Activated CD4-positive, CD25-positive, alpha-beta regulatory T cell treated with anti-CD3 and anti-CD28 coated beads, Interleukin-2, amount 50 U/mL, for 72 hours (primary cell): ENCODE results near the gene KCNK3.

ENCODE experiments used
- DNase-seq: peaks from one replicate; pipeline ENCODE4 v3.0.0; 2021

Gene KCNK3

DNA sequence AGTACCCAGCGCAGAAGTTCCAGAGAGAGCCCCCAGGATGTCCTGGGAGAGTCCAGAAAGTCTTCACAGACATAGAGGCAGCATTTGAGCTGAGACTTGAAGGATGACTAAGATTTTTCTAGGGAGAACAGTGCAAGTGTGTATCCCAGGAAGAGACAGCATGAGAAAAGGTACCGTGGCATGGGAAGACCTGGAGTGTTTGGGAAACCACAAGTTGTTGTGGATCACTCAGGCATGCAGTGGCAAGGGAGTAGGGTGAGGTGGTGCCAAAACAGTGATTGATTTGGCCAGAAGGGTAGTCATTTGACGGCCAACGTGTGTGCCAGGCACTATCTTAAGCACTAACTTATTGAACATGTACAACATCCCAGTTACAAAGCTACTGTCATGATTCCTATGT, 24.5 kb upstream of the KCNK3 start:
- no peak for DNase-seq

DNA sequence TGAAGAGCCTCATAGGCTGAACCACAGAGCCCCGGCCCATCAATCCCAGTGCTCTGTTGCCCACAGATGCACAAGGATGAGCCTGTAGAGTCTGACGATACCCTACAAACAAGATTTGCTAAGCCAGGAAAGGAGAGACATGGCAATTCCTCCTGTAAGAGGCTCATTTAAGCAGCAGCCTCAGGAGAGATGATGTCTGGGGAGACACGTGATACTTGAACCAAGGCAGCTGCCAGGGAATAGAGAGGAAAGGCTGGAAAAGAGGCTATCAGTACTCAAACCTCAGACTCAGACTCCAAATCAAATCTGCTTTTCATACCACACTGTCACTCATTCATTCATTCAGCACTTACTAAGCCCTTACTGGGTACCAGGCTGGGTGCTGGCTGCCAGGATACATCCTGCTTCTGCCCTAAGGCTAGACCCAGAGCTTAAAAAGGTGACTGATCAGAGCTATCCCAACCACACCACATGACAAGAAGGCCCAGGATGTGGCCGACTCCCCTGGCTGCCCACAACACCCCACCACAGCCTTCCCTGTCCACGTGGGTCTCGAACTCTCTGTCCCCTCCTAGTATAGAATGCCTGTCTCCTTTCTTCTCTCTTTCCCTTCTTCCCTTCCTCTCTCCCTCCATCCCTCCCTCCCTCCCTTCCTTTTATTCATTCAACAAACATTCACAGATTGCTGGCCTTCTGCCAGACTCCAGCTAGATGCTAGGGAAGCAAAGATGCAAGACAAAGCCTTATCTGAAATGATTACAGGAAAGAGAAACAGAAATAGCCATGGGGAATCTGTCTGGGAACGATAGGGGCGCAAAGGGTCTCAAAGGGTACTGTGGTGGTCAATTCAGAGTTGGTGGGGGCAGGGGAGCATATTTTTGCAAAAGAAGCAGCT, 23.4 kb upstream of the KCNK3 start:
- DNase-seq = no peak

DNA sequence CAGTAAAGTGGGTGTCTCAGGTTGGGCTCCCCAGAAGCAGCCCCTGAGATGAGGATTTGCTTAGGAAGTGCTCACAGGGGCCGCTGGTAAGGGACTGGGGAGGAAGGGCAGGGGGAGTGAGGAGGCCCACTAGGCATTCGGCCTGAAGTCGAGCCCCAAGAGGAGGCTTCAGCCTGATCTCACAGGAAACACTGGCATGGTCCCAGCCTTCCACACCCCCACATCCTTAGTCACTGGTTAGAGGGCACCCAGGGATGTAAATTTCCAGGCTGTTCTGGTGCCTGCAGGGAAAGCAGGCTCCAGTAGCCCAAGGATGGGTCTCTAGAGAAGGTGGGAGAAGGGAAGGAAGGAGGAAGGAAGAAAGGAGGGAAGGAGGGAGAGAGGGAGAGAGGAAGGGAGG, 22.4 kb upstream of the KCNK3 start:
- no peak for DNase-seq

DNA sequence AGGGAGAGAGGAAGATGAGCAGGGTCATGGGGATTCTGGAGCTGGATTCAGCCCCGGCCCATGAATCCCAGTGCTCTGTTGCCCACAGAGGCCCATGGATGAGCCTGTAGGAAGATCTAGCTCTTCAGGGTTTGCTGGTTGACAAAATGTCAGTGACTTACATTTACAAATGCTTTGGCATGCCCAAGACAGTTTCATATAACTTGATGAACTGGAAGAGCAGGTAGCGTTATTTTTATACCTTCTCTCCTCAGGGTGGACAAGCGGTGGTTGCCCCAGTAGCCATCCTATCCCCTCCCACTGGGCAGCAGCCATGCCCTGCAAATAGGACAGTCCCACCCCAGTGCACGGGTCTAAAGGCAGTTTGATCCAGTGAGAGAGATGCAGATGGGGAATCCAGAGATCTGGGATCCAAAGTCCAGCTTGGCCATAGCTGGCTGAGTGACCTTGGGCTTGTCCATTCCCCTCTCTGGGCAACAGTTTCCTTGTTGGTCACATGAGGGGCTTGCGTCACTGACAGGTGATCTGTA, 21.5 kb upstream of the KCNK3 start:
- no peak for DNase-seq

DNA sequence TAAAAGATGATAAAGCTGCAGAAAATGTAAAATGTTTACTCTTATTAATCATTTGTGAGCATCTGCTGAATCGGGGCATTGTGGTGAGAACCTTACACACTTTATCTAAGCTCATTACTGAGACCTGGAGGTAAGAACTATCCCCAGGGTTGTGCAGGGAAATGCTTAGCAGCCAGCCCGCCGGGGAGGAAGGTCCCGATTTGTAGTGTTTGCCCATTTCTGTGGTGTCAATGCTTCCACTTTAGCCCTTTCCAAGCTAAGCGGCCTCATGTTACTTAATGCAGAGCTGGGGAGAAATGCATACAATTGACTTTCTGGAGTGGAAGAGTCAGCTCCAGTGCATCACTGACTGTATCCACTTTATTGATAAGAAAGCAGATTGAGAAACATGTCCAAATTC, 20.8 kb upstream of the KCNK3 start:
- DNase-seq = no peak

DNA sequence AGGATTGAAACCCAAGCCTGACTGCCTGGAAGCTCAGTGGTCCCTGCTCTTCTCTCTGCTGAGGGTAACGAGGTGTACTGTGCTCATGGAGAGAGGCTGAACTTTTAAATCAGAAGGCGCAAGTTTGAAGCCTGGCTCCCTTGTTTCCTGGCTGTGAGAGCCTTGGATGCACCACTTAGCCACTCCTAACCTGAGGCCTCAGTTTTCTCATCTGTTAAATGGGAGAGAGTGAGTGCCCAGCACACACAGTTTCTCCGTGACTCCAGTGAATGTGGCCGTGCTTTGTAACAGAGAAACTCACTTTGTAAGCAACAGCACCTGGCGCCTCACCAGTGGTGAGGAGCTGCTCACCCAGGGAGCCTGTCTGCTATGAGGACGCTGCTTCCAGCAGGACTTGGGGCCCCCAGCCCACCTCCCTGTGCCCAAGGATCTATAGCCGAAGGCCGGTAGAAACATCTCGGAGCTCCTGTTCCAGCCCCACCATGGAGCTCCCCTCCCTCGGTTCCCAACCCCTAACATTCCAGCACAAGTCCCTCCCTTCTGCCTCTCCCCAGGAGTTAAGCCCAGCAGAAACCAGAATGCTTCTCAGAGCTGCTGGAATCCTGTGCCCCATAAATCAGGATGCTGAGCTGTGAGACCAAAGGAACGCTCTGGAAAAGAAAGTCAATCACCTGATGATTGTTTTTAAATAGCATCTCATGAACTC, 20.3 kb upstream of the KCNK3 start:
- DNase-seq = no peak

DNA sequence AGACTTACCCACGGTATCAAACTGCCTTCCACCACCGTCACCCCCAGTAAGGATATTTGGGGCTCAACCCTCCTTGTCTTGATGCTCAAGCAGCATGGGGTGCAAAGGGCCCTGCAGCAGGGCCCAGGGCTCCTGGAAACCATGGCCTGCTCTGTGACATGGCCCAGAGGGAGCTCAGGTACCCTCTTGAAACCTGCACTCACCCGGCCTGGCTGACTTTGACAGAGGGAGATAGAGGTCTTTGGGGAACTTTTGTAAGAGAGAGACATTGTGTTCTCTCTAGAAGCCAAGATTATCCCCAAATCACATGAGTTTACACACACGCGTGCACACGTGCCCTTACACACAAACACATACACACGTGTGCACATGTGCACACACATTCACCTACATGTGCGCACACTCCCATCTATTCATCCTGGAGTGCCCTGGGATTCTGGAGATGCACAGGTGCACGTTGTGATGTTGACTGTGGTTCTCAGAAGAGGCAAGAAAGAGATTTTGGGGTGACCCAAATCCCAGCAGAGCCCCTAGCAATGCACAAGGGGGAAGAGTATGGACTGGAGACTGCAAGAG, 19.6 kb upstream of the KCNK3 start:
- no peak for DNase-seq

DNA sequence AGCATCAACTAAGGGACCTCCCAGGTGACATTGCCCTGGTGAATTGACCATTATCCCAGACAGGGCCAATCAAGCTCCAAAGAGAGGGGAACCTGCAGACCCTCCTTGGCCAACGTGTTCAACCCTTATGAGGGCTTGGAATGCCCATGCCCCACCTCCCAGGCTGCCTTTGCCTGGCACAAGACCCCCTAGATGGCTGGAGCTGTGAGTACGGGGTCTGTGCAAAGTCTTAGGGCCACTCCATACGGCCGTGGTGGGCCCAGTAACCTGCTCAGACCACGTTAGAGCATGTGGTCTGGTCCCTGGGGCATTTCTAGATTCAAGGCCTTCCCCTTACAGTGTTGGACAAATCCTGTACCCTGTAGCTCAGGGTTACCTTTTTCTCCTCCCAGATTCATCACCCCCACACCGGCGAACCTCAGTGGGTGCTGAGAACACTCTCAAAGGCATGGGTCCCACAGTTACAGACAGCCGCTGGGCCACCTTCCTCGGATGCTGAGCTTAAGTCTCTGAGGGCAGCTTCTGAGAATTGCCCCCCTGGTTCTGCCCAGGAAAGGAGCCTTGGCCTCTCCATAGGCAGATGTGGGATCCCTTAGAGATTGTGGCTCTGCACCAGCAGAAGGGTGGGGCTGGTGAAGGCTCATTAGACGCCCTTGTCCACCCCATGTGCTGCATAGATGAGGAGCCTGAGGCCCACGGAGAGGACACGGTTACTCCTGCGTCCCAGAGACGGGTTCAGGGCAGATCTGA, 18.3 kb upstream of the KCNK3 start:
- no peak for DNase-seq

DNA sequence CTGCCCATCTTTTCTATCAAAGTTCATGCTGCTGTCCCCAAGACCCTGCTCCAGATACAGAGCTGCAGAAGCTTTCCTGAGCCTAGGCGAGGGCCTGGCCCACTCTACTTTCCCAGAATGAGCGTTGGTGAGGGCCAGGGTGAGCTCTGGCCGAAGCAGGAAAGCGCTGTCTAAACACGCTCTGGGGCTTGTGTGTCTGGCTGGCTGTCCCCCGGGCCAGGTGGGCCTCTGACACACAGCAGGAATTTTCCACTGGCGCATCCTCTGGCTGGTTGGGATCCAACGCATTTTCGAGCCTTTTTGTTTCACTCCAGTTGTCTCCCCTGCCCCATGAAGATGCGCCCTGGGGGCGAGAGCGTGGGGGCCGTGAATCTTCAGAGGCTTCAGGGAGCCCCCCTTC, 17.8 kb upstream of the KCNK3 start:
- DNase-seq = no peak

DNA sequence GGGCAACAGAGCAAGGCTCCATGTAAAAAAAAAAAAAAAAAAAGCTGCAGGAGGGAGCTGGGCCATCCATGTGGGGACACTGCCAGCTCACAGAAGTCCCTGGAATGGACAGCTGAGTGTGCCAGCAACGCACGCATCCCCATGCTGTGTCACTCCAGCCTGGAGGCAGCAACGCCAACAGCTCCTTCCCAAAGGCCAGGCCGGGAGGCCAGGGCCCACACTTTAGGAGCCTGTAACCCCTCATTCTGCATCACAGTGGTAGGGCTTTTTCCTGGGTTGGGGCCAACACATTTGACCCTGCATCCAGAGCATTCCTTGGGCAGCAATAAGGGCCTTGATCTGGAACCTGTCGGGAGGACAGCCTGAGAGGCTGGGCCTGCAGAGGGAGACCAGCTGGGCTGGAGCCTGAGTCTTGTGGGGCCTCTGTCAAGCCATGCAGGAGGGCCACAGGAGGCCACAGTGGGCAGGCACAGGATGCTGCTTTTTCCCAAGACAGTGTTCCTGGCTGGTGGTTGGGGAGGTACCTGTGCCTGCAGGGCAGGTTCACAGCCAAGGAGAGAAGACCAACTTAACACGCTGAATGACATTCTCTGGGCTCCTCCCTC, 16.8 kb upstream of the KCNK3 start:
- DNase-seq = no peak

DNA sequence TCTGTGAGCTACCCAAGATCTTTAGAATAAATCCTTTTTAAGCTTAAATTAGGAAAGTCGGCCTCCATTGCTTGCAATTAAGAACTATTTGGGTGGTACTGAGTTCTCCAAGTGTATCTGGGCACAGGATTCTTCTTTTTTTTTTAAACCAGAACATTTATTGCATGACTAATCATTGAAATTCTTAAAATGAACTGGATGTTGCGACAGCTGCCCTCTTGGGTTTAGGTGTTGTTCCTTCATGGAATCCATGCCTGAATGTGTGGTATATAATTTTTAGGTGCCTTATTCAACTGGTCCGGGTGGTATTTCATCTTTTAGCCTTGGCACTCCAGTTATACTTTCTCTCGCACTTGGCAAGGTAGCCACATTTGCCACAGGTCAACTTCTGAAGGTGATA, 14.5 kb upstream of the KCNK3 start:
- DNase-seq = no peak

DNA sequence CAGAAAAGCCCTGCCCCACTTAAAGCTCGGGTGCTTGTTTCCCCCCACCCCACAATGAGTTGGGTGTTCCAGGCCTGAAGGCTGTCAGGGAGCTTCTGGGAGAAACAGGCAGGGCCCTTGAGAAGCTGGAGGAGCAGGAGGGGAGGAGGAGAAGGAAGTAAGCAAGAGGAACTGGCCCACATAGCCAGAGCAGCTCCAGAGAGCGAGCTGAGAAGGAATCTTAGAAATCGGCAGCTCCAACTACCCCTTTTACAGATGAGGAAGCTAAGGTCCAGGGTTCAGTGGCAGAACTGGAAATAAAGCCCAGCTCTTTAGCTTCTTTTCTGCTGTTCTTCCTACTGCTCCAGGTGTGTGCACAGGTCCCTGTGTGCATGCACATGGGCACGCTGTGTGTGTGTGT, 12.7 kb upstream of the KCNK3 start:
- no peak for DNase-seq

DNA sequence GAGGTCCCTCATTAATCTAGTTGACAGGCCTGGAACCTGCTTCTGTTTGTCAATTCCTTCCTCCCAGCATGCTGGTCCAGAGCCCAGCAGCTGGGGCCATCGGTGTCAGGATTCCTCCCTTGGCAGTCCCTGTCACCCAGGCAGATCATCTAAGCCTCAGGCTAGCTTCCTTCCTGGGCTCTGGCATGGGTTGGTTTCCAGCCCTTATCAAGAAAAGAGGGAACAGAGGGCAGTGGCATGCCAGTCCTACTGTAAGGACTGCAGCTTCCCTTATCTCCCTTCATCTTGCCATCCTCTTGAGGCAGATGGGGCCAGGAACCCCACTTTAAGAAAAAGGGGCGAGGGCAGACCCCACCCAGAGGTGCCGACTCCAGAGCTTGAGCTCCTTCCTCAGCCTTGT, 10.9 kb upstream of the KCNK3 start:
- no peak for DNase-seq

DNA sequence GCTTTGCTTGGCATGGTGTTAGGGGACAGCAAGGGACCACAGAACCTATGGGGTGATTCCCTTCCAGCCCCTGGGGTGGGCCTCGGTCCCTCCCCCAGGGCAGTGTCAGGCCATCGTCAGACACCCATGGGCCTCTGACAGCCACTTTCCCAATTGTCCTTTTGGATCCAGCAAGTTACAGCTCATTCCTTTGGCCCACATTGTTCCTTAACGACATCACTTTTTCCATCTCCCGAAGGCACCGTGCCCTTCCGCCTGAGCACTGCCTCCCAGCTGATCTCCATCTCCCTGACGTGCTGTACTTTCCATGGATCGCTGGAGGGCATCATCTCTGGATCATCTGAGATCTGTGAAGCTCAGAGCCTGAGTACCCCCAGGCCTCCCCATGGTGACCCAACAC, 10.4 kb upstream of the KCNK3 start:
- DNase-seq = no peak

DNA sequence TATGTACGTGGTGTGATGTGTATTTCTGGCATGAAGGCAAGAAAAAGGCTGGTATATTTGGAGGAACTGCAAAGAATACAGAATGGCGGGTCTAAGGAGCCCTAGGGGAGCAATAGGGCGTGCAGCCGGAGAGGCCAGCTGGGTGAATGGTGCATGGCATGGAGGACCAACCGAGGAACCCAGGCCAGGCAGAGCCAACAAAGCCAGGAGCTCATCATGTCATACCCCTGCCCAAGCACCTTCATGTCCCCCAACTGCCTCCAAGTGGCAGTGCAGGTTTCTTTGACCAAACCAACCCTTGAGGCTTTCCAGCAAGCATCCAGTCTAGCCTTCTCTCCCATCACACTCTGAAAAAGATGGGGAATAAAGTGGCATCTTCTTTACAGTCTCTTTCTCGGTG, 8.9 kb upstream of the KCNK3 start:
- no peak for DNase-seq

DNA sequence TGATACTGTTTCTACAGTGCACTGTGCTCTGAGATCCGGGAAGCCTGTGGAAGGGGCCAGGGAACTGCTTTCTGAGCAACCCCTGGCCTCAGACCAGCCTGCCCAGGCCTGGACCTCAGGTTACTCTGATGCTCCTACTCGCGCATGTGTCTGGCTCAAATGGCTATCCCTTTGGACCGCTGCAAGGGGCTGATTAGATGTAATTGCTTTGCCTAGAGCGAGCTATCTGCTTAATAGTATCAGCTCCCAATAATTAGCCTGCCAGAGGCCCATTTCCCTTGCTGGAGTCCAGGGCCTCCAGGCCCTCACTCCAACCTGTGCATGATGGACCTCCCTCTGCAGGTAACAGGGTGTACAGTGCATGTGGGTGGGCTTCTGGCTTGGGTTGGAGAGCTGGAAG, 7.2 kb upstream of the KCNK3 start:
- DNase-seq = no peak

DNA sequence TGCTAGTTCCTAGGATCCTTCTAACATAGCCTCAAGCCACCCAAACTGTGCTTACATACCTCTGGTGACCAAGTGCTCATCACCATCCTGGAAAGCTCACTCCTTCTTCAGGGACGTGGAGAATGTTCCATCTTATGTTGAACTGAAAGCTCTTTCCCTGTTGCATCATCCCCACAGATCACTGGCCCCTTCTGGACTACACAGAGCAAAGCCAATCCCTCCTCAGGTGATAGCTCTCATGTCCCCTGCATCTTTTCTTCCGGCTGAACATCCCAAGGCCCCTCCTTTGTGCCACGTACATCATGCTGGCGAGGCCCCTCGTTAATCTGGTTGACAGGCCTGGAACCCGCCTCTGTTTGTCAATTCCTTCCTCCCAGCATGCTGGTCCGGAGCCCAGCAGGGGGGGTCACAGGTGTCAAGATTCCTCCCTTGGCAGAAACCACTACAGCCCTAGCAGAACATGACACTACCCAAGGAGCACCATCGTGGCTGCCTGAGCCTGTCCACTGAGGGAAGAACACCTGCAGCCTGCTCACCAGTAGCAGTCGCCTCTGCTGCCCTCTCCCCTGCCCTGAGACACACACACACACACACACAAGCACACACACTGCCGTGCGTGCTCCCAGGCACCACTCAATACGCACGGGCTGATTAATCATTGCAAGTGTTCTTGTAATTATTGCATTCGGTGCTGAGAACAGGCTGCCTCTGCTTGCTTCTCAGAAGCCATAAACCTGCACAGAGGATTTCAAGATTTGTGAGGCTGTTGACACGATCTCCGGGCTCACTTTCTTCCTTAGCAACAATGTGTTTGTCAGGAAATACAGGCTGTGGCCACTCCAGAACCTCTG, 6.3 kb upstream of the KCNK3 start:
- DNase-seq = no peak

DNA sequence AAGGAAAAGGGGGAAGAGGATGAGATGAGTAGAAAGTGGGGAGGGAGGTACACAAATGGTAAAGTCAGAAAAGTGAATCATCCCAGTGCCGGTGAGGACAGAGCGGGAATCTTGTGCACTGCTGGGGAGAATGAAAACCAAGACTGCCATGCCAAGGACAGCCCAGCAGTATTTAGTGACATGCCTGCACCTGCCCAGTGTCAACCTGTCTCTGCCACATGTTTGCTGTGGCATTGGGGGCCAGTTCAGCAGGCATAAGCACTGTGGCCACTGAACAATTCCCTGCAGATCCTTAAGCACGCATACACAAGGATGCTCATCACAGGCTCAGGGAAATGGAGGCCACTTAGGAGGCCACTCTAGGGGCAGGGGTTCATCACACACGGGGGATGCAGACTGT, 5.2 kb upstream of the KCNK3 start:
- DNase-seq = no peak

DNA sequence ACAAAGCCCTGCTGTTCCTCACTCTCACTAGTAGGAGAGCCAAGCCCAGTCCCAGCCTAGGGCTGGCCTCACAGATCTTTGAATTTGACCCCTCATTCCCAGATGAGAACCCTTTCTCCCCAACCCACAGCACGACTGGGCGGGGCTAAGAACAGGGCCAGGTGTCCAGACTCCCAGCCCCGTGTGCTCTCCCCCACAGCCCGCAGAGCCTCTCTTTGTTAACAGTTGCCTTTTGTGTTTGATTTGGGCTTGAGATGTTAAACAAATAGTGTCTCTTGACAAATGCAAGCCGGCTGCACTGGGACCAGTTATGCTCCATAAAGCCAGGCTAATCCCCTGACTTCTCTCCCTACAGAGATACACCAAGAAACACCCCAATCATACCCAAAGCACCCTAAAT, 4.7 kb upstream of the KCNK3 start:
- no peak for DNase-seq

DNA sequence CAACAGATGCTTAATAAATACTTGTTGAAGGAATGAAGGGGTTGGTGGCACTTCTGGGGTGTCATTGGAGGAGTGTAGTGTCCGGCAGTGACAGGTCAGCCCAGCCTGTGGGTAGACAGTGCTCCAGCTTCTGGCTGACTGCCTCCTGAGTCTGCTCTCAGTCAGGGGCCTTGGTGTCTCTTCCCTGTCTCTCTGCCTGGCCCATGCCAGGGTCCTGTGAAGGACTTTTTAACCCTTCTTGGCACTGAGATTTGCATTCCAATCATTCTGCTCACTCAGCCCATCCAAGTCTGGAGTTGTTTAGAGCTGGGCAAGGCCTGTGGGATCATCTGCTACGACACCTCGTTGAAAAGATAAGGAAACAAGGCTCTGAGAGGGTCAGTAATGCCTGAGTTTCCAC, 1.4 kb upstream of the KCNK3 start:
- DNase-seq = no peak

DNA sequence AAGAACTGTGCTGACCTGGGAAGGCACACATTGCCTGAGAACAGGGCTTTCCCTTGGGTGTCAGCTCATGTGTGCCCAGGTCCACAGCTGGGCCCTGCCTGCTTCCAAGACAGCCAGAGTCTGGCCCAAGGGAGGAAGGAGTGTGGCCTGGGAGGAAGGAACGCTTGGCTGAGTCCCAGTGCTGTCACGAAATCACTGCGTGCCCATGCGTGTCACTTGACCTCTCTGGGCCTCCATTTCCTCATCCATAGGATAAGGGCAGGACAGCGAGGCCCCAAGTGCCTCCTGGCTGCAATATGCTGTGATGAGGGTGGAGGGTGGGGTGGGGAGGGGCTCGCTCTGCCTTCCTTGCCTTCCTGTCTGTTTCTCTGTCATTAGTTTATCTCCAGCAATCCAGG, 642 bp upstream of the KCNK3 start:
- no peak for DNase-seq
